Activated CD4-positive, CD25-positive, alpha-beta regulatory T cell (primary cell): Measurements from ENCODE around the gene FAM114A1.
"Not testable (repeated sequence)": the region's sequence is repeated elsewhere in the genome, so short reads cannot be mapped to it uniquely, and the experiment has no call there.

Experiments used
- DNase-seq, 4 experiments: peaks; one replicate each; lab custom pipeline; 2025; lab: John Stamatoyannopoulos, UW

Gene FAM114A1

DNA sequence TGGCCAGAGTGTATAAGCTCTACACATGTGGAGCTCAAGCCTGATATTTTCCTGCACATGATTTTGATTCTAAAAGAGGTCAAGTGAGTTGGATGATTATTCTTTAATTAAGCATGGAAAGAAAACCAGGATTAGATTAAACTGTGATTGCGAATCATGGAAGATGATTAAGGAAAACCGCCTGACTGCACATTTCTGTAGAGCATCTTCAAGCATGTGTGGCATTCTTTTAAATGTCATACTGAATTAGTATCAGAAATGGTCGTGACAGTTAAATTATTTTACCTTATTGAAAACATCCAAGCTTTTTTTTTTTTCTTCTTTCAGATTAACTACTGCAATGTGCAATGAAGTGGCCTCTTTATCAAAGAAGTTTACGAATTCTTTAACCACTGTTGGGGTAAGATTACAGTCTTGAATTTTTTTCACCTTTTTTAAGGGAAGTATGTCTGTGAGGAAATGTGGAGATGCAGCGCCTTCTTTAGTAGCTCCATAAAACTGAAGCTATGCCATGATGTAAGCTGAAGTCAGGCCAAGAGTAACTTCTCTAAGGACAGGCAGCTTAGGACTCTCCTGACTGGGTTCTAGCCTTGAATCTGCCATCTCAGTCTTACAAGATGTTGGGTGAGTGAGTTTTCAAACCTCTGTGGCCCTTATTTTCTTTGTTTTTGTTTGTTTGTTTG is 67.9 kb downstream of the FAM114A1 start:
- DNase-seq = no peak

DNA sequence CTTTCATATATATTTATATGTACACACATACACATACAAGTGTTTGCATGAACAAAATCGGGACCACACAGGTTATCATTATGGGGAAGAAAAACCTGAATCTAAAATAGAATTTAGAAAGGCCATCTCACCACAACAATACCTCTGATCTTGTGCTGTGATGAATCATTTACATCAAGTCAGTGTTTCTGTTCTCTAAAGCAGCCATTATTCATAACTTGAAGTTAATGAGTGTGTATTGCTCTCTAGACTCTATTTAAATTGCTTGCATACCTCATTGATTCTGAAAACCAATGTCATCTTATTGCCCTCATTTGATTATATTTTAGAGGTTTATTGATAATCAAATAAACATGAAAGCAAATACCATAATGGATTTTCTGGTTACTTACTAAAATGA is 71.6 kb downstream of the FAM114A1 start:
- DNase-seq = no peak

DNA sequence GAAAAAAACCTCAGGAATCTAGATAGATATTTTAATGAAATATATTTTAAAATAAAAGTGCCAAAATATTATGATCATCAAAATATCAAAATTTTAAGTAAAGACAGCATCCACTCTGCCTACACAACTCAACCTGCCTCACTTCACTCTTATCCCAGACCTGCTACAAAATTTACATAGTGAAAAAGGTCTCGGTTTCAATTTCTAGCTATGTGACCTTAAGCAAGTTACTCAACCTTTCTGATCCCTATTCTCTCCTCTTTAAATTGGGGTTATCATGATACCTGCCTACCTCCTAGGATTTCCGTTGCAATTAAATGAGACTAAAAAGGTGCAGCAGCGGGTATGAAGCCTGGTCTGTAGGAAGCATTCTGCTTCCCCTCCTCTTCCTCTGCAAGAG is 72.9 kb downstream of the FAM114A1 start:
- no peak for DNase-seq

DNA sequence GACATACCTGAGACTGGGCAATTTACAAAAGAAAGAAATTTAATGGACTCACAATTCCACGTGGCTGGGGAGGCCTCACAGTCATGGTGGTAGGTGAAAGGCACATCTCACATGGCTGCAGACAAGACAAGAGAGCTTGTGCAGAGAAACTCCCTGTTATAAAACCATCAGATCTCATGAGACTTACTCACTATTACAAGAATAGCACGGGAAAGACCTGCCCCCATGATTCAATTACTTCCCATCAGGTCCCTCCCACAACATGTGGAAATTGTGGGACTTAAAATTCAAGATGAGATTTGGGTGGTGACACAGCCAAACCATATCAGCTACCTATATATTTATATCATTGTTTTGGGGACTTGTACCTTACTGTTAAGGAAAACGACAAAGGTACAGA is 74.3 kb downstream of the FAM114A1 start:
- DNase-seq = not testable (repeated sequence)

DNA sequence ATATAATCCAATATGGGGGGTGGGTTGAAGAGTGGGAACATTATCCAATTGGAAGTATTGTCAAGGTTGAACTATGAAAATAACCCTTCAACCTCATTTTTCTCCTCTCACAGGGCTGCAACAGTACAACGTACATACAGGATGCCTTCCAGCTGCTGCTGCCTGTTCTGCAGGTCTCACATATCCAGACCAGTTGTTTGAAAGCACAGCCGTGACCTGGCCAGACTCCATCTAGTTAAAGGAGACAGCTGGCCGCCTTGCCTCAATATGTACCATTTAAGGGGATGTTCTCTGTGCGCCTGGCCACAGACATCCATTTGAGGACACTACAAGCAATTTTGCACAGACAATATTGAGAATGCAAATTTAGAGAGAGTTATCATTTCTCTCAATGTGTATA is 75.7 kb downstream of the FAM114A1 start:
- no peak for DNase-seq

DNA sequence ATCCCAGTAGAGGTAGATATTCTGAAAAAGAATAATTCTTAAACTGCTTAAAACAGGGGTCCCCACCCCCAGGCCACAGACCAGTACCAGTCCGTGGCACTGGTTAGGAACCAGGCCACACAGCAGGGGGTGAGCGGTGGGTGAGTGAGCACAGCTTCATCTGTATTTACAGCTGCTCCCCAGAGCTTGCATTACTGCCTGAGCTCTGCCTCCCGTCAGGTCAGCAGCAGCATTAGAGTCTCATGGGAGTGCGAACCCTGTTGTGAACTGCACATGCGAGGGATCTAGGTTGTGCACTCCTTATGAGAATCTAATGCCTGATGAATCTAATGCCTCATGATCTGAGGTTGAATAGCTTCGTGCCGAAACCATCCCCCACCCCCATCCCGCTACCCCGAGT is 76.8 kb downstream of the FAM114A1 start:
- DNase-seq = no peak

DNA sequence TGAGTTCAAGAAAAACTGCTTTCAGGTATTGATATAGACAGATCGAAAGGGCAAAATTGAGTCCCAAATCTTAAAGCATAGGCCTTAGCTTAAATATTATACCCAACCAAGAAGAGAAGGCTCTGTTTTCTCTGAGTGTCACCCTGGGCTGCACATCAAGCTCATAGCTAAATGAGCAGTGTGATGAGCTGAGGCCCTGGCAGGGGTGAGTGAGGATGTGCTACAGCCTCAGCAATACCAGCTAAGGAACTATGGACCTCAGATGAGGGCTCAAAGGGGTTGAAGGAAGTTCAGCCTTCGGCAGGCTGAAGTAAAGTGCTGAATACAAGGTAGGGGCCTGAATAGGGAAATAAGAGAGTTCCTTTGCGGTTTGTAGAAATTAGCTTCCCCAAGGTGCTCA is 79.3 kb downstream of the FAM114A1 start:
- no peak for DNase-seq

DNA sequence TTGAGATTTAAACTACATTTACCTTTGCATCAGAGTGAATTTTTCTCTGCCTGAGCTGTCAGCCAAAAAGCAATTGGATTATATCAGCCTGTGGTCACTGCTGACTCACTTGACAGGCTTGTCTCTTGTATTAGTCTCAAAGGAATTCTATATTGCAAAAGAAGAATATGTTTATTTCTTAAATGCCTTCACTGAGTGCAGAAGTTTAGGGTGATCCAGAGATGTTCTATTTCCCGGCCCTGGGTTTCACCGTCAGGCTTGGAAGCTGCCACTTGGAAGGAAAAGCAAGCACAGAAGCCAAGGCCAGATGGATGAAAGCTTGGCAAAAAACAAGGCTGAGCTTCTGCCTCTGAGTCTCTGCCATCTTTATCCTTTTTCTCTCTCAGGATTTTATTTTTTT is 80.9 kb downstream of the FAM114A1 start:
- no peak for DNase-seq

DNA sequence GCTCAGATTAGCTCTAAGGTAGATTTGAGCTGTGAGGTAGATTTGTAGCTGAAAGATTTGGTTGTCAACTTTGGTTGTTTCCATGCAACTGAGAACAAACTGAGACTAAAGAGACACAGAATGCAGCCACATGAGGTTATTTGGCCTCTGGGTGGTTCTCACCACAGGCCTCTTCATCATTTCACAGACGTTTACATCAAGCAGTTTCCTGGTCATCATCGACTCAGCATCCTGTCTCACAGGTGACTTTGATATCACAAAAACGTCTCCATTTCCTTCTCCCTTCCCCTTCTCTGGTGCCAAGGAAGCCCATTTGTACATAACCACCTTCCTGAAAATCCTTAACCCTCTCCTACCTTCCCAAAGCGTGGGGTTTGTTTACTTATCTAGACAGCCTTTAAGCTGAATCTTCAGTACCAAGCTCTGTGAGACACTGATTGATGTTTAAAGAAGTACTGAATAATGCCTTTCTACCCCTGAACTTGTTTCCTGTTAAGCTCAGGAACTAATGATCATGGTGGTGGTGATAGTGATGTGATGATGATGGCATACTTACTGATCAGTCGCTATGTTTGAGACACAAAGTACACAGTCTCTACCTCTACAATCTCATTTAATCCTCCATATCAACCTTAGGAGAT is 81.9 kb downstream of the FAM114A1 start:
- DNase-seq = no peak

DNA sequence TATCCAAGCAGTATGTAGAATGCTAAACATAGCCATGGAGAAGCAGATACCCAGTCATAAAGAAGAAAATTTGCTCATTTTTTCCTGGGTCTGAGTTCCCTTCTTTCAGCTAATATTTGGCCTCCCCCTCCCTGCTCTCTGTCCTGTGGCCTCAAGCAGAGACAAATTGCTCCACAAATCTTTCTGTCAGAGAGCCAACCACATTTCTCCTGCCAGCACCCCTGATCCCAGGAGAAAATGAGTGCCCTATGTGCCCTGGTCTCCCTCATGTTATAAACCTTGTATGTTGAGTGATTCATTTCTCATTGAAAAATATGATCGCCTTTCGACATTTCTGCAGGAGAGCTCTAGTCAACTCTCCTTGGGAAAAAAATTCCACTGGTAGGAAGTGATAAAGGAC is 82.6 kb downstream of the FAM114A1 start:
- no peak for DNase-seq

DNA sequence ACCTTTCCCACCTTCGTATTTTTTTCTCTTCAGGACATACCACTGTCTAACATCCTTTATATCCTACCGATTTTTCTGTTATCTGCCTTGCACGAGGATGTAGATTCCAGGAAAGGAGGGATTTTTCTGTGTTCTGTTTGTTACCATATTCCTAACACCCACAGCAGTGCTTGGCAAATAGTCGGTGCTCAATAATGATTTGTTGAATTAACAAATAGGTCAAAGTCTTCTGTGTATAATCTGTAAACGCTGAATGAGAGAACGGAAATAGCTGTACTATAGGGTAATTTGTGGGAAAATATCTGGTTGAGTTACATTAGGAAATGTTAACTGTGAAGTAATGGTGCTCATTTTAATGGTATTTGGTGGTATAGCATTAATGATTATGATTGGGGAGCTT is 83.1 kb downstream of the FAM114A1 start:
- no peak for DNase-seq

DNA sequence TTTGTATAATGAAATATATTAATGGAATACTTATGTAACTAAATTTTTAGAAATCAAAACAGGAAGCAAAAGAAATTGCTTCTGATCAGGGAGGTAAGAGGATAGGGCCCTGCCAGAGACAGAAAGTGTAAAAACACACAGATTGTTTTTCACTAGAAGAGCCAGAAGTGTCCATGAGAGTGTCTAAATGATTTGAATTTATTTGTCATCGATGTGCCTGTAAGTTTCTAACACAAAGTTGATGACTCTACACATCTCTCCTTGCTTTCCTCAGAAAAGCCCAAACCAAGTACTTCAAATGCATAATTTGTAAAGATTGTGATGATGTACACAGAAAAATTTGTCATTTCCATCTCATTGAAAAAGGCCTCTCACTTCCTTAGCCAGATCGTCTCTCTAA is 84.0 kb downstream of the FAM114A1 start:
- DNase-seq = no peak

DNA sequence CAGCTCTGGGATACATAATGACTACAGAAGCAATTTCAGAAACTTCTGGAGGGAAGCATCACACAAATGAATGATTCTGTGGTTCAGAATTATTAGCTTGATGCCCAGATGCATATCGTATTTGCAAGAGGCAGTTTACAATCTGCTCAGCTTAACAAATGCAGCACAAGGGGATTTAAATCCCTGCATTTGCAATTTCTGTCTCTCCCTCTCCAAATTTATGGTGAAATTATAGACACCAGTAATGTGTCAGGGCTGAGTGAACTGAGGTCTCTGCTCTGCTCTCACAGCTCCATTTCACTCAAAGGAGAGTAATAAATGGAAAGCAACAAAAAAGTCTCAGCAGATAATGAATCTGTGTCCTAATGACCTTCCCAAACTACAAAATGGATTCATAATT is 84.4 kb downstream of the FAM114A1 start:
- no peak for DNase-seq

DNA sequence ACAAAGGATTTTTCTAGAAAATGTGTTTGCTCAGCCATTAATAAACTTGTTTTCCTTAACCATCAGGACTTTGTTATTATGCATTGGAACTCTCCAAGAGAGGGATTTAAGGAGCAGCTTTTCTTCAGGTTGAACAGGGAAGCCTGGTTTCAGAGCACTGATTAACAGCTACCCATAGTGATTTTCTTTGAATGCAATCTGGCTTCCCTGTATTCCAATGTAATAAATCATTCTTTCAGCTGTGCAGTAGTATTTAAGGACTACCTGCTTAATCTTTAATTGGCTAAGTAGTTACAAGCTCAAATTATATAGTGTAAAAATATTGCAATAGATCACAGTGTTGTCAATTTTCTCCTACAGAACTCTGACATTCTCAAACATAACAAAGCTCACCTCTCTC is 87.1 kb downstream of the FAM114A1 start:
- no peak for DNase-seq

DNA sequence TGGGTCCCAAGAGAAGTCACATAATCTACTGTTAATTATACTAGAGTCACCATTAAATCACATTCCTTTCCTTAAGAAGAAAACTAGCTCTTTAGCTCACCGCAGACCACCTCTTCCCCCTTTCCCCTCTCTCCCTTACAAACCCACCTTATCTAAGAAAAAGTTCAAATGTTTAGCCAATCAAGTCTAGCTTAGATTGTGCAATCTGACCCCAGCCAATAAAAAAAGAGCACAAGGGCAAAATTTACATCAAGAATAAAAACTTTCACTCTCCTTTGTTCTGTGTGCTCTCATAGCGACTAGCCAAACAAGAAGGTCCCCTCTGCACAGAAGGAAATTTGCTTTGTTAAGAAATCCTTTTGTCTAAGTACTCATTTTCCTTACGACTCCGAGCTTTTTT is 88.4 kb downstream of the FAM114A1 start:
- DNase-seq = no peak

DNA sequence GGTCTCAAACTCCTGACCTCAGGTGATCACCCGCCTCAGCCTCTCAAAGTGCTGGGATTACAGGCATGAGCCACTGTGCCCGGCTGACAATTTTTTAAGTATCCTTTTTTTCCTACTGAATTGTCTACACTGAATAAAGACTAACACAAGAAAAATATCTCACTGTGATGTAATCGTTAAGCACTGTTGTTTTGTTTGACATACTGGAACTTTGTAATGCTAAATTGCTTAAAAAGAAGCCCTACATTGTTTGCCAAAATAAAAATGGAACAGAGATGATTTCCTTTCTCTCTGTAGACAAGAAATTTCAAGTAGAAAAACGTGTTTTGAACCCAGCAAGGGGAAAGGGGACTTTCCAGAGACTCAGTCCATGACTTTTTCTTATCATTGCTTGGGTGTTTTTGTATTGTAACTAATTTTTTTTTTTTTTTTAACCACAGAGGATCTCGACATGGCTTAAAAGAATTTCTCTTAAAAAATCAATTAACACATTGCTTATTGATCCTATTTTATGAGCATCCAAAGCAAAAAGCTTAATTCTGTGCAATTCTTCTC is 89.7 kb downstream of the FAM114A1 start:
- DNase-seq = no peak

DNA sequence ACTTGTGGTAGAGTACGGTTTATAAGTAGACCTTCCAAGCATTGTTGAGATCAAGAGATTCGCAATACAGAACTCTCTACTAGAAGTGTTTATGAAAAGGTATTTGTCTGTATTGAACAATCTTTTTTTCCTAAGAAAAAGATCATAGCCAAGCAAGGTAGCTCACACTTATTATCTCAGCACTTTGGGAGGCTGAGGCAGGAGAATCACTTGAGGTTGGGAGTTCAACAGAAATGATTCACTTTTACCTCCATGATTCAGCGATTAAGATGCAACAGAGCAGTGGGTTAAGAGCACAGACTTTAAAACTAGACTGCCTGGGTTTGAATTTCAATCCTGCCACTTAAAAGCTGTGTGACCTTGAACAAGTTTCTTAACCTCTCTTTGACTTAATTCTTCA is 90.3 kb downstream of the FAM114A1 start:
- DNase-seq = no peak

DNA sequence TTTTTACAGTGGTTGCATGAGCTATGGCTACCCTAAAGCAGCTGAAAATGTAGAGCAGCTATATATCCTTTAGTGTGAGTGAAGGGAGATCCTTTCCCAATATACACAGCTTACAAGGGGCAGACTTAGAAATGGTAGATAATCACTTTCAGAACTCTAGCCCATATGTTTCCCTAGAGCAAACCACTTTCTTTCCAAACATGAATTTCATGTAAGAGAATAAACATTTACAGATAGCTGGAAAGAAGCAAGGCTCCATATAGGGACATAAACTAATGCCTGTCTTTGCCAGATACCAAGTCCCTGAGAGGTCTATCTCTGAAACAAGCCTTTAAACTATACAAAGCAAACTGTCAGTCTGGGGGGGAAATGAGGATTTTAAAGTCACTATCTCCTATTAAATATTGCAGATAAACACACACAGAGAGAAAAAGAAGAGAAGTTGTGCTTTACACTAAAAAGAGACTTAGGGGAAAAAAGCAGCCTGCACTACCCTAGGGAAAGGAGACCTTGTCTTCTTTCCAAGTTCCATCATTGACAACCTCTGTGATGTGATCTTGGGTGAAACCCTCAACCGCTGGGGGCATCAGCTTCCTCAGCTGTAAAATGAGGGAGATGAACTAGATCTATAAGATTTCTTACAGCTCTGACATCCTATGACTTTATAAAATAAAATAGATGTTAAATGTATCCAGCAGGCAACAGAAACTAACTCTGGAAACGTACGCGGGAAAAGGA is 91.0 kb downstream of the FAM114A1 start:
- DNase-seq = no peak

DNA sequence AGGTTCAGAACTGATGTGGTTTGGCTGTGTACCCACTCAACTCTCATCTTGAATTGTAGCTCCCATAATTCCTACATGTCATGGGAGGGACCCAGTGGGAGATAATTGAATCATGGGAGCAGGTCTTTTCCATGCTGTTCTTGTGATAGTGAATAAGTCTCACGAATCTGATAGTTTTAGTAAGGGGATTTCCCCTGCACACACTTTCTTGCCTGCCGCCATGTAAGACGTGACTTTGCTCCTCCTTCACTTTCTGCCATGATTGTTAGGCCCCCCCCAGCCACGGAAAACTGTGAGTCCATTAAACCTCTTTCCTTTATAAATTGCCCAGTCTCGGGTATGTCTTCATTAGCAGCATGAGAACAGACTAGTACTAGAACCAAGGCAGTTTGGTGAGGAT is 91.6 kb downstream of the FAM114A1 start:
- DNase-seq = not testable (repeated sequence)

DNA sequence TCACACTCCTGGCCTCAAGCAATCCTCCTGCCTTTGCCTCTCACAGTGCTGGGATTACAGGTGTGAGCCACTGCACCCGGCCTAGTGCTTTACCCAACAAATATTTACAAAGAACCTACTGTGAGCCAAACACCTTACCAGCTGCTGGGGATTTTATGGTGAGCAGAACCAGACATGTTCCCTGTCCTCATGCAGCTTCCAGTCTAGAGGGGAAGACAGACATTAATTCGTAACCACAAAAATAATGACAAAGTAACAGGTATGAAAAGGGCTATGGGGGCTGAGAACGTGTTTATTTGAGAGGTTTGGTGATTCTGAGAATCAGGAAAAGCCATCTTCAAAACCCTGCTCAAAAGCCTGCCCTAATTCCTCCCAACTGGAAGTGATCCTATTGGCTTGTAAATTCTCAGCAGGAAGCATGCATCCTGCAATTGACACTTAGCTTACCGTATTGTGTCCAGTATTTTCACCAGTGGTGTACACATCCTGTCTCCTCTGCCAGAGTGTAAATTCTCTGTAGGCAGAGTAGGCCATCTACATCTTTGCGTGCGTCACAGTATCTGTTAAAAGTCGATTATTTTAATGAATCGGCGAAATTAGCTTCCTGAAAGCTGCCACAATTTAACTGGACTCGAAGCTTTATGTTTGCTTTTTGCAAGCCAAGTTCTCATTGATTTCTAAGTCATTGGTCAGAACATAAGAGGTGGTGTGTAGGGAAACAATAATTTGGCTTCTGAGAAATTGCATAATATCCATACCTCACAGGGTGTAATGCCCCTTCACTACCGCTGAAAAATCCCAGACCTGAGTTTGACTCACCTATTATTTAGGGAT is 97.6 kb downstream of the FAM114A1 start:
- DNase-seq = no peak

DNA sequence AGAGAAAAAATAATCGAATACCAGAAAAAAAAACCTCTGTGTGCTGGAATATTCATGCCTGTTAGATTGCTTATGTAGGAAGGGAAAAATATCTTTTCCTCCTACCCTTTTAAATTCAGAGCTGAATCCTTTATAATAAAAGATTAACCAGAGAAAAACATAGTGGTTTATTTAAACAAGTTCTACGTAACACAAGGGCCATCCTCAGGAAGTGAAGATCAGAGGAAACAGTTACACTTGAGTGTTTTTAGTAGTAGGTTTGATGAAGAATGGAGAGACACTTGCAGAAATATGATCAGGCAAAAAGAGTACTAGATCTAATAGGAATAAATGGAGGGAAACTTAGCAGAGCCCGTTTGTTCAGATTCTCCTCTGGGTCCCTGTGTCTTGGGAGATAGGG is 98.3 kb downstream of the FAM114A1 start:
- DNase-seq = no peak
